HG02981 (cell line): ENCODE measurements around the gene RPGRIP1L.

Source experiments
- ATAC-seq: cut with Tn5 transposase; IDR thresholded peaks from one replicate; pipeline ENCODE4 v1.9.1; 2021; ENCODE audit warnings: mild to moderate bottlenecking, moderate library complexity; ENCODE audit not compliant: unreplicated experiment

Gene RPGRIP1L

GRCh38 chr16:53608094-53608493, 95.6 kb downstream of the RPGRIP1L start:
- ATAC-seq: no peak

DNA sequence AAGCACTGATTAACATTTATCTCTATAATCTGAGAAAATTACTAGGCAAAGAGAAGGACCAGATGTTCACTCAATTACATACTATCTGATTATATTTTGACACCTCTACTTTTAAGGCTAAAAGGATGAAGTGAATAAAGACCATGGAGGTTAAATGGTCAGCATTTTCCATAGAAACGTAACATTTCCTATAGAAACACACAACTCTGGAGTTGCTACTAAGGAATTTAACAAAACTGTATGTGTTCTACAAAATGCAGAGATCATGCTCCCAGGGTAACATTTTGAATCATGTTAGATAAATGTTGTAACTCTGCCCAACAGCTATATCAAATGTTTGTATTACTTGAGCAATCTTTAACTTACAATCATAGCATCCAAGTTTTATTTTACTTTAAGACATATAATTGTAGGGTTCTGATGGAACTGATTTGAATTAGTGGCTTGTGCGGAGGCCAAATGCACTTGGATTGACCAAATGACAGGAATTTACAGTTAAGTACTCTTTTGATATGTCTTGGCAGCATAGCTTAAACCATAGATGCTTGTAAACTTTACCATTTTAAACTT, 97.7 kb downstream of the RPGRIP1L start:
- ATAC-seq: no peak

- ATAC-seq: no peak
Observed at GRCh38 chr16:53605356-53605755, 98.3 kb downstream of the RPGRIP1L start.

- no peak for ATAC-seq
Observed at GRCh38 chr16:53601961-53602360, 101.7 kb downstream of the RPGRIP1L start.

DNA sequence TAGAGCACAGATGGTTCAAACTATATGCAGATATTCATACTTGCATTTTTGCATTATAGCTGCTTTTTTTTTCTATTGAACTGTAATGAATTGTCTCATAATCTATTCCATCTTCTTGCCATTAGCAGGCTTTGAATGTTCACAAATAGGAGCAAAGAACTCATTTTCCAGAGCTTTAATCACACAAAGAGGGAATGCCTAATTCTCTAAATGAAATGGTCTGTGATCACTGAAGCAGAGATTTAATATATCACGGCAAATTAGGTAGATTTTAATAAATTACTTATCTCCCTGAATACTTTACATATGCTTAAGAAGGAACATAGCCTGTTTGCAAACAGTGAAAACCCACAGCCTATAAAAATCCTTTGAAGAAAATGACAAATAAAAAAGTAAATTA, 103.0 kb downstream of the RPGRIP1L start:
- no peak for ATAC-seq

DNA sequence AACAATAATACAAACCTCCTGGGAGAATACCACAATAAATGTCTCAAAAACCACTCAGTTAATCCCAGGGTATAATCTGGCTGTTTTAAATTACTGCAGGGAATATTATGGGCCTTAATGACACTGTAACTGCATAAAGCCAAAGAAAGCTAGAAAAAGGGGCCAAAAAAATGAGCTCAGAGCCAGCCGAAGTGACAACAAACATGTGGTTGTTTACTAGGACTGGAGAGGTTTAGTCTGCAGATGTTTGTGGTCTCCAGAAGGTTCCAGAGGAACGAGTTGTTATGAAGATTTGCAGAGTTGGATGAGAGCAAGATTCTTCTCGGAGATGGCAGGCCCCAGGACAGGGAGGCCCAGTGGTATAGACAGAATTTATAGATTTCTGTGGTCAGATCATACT, 103.5 kb downstream of the RPGRIP1L start:
- no peak for ATAC-seq

- ATAC-seq: no peak
Observed at GRCh38 chr16:53599548-53599947, 104.1 kb downstream of the RPGRIP1L start.

DNA sequence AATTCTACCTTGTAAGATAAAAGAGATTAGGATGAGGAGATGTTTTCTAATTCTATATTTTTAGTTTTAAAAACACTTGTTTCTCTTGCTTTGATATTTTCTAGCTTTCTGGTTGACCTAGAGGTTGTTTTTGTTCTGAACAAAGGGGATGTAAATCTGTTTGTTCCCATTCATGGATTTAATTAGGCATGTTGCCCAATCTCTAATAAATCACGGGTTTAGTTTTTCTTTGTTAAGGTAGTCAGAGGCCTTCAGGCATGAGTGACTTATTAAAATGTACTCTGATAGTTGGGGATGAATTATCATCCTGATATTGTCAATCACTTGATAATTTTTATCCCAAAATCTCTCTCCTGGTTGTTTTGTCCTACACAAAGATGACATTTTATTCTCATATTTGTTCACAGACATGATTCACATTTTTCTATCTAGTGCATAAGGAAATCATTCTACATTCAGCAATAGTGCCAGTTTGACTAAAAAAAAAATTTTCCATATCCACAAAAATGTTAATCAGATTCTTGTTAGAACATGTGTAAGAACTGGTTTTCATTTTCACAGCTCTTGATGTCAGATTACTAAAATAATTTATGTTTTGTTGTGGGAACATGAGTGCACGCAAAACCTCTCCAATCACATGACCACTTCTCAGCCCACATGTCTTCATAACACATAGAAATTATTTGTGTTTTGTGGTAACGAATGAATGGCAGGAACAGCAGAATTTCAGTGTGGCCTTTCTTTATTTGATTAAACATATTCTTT, 105.0 kb downstream of the RPGRIP1L start:
- ATAC-seq: no peak

DNA sequence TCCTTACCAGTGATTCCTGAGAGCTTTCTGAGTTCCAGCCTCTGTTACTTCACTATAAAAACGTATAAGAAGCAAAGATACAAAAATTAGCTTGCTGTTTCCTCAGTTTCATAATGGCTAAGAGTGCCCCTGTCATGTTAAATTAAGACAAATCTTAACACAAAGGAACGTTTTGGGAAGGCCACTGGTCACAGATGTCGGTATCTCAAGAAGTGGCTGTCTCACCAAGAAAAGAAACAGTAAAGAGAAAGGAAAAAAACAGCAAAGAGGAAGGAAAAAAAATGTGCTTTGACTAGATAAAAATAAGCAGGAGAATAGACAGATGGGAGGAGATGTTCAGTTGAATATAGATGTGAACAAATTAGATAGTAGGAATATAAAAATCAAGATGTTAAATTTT, 105.9 kb downstream of the RPGRIP1L start:
- ATAC-seq: no peak

GRCh38 chr16:53588081-53588648, 115.5 kb downstream of the RPGRIP1L start:
- no peak for ATAC-seq

DNA sequence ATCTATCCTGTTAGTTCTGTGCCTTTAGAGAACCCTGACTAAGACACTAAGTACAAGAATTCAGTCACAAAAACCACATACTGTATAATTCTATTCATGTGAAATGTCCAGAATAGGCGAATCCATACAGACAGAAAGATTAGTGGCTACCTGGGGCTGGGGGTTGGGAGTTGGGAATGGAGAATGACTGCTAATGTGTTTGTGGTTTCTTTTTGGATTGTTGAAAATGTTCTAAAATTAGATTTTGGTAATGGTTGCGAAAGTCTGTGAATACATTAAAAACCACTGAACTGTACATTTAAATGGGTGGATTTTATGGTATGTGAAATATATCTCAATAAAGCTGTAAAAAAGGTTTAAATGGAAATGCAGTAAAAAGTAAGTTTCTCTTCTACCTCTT, 120.3 kb downstream of the RPGRIP1L start:
- ATAC-seq: no peak

DNA sequence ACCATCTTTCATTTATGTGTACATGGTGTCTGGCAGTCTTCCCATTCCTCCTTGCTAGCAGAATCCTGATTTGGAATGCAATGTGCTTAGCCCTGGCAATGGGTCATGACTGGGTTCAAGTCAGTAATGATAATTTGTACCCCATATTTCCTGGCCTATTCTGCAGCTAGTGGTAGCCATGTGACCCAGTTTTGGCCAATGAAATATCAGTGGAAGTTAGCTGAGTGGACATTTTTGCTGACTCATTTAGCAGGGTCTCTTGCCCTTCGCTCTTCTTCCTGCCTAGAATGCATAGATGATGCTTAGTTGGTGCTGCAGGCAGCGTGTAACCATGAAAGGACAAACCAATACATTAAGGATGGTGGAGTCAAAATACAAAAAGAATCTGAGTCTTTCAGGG, 121.9 kb downstream of the RPGRIP1L start:
- ATAC-seq: no peak

GRCh38 chr16:53580038-53580802, 123.4 kb downstream of the RPGRIP1L start:
- ATAC-seq: no peak

DNA sequence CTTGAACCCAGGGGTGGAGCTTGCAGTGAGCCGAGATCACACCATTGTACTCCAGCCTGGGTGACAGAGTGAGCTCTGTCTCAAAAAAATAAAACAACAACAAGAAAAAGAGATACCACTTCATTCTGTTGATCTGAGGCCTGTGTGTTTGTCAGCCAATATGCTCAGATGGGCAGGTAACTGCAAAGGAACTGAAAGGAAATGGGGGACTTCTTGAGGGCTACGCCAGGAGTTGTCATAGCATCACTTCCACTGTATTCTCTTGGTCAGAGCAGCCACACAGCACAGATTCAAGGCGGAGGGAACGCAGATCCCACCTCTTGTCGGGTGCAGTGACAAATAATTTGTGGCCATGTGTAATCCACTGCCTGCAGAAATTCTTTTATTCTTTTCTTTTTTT, 126.8 kb downstream of the RPGRIP1L start:
- no peak for ATAC-seq

DNA sequence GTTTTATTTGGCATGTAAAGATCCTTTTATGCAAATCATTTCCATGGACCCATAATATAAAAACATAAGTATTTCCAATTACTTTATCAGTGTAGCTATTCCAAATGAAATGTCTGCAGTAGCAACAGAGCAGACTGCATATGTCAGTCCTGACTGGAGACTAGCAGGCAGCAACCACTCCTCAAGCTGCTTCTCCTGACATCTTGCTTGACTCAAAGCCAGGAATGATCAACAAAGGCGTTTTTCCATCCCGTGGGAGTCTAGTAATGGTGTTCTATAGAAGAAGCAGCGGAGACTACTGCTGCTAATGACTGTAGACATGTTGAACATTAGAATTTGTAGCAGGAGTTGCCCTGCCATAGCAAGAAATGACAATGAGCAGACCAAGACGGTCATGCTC, 127.4 kb downstream of the RPGRIP1L start:
- ATAC-seq: no peak

DNA sequence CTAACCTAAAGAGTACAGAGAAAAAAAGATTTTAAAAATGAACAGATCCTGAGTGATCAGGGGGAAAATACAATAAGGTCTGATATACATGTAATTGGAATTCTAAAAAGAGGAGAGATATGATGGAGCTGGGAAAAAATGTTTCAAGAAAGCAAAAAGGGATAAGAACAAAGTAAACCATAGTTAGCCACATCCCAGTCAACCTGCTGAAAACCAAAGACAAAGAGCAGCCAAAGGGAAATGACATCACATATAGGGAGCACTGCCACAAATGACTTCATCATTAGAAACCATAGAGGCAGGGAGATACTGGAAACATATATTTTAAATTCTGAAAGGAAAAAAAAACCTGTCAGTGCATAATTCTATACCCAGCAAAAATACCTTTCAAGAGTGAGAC, 131.9 kb downstream of the RPGRIP1L start:
- no peak for ATAC-seq

GRCh38 chr16:53566552-53567245, 137.0 kb downstream of the RPGRIP1L start:
- no peak for ATAC-seq

DNA sequence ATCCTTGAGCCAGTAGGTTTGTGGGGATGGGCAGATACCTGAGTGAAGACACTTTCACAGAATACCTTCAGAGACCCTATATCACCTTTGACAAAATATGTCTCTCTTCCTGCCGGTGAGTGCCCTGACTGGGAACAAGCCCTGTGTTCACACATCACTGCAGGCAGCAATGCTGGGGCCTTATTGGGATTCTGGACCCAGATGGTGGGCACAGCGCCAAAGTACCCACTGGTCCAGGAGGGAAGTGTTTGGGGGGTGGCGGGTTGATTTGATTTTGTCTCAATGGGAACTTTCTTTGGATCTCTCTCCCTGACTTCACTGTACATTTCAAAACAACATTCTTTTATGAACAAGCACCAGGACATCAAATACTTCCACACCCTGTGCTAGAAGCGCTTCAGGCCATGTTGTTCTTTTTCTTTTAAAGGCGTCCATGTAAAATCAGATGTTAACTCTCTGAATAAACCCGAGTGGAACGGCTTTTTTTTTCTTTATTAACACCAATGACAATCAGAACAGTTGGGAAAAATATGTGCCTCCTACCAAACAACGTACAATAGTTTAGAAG, 138.3 kb downstream of the RPGRIP1L start:
- no peak for ATAC-seq

GRCh38 chr16:53563426-53563825, 140.2 kb downstream of the RPGRIP1L start:
- no peak for ATAC-seq

DNA sequence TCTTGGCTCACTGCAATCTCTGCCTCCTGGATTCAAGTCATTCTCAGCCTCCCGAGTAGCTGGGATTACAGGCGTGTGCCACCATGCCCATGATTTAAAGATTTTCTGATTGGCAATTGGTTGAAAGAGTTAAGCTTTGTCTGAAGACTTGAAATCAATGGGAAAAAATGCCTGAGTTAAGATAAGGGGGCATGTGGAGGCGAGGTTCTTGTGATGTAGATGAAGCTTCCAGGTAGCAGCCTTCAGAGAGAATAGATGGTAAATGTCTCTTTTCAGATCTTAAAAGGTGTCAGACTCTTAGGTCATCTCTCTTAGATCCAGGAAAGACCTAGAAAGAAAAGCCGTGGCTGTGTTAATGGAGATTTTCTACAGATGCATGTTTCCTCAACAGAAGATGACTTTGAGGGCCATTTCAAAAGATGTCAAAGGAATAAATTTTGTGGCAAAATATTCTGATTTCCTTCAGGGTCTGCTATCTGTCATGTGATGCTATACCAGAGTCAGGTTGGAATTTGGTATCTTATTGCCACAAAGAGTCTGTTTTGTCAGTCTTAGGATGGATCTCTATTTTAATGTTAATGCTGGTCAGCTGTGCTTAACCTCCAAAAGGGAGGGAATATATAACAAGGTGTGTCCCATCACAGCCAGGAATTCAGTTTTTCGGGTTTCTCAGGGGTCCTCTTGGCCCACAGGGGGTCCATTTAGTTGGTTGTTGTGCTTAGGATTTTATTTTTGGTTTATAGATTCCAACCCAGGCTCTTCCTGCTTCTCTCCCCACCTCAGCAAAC, 142.4 kb downstream of the RPGRIP1L start:
- no peak for ATAC-seq
